Measurements from ENCODE around the gene VAC14. TPM values are rescaled to one million over a fixed set of nuclear protein-coding genes. Genes with fewer than 3 reads are reported as not detected.

The VAC14 gene
- polyA plus RNA-seq, 3 donors, result 20.7 to 49.4 (median 31.1) TPM

DNA sequence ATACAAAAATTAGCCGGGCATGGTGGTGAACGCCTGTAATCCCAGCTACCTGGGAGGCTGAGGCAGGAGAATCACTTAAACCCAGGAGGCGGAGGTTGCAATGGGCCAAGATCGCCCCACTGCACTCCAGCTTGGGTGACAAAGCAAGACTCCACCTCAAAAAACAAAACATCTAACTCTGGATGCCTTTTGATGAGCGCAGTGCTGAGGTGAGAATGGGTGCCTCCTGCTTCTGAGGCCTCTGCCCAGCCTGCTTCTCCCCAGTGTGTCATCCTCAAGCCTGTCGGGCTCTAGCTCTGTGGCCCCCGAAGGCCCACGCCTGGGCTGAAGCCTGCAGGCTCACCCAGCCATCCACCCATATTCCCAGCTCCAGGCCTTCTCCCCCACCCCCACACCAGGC lies 104.6 kb downstream of the VAC14 start:
- H2AFZ ChIP-seq (ENCODE audit: insufficient read depth, low read depth, low read length, poor library complexity, severe bottlenecking), result no peak overlapping the region
- no peak overlapping the region for H3K4me3 ChIP-seq (replicated peaks in 1 of 3; ENCODE audit: low read depth in 2 of 3, low read length in 3 of 3)
- H4K20me1 ChIP-seq (ENCODE audit: insufficient read depth, low read length), result peaks cover 6% of the 10 kb centered on the region
- no peaks in the 10 kb centered on the region for H3K79me2 ChIP-seq (ENCODE audit: insufficient read depth, low read length)
- Mint-ChIP-seq H3K4me3 (no peak overlapping the region), H3K27ac (no peak overlapping the region), H3K9me3 (peaks cover 0 to 1% (median 0%) of the 10 kb centered on the region in 7 donors), H3K27me3 (ENCODE audit: low read depth in 3 of 3) (peaks cover 0 to 1% (median 0%) of the 10 kb centered on the region in 3 donors), H3K4me1 (peaks cover 25% of the 10 kb centered on the region), H3K36me3 (peaks cover 31 to 64% of the 10 kb centered on the region in 2 donors)
- intact Hi-C loops (cut with micrococcal nuclease), result no loop called here
- H3K36me3 ChIP-seq (replicated peaks in 1 of 2; ENCODE audit: control insufficient read depth in 1 of 2, insufficient read depth in 2 of 2, low read length in 2 of 2), result peaks cover 38 to 65% of the 10 kb centered on the region in 2 donors
- peaks cover 15 to 18% of the 10 kb centered on the region in 2 donors for H3K4me1 ChIP-seq (ENCODE audit: control insufficient read depth in 1 of 2, insufficient read depth in 2 of 2, low read length in 2 of 2)
- H3K9me3 ChIP-seq (replicated peaks in 1 of 2; ENCODE audit: control insufficient read depth in 1 of 2, insufficient read depth in 1 of 2, low read length in 2 of 2), result no peaks in the 10 kb centered on the region
- 98% methylated on average over 4 of the region's 8 CpGs for WGBS (ENCODE audit: insufficient coverage)
- no peak for DNase-seq
- no peak overlapping the region for H3K4me2 ChIP-seq (replicated peaks; ENCODE audit: extremely low read depth, low read length, poor library complexity, severe bottlenecking)
- no peaks in the 10 kb centered on the region for H3K27me3 ChIP-seq (ENCODE audit: control insufficient read depth in 2 of 2, insufficient read depth in 2 of 2, low read length in 2 of 2)
- TF ChIP-seq, protein P1, sequence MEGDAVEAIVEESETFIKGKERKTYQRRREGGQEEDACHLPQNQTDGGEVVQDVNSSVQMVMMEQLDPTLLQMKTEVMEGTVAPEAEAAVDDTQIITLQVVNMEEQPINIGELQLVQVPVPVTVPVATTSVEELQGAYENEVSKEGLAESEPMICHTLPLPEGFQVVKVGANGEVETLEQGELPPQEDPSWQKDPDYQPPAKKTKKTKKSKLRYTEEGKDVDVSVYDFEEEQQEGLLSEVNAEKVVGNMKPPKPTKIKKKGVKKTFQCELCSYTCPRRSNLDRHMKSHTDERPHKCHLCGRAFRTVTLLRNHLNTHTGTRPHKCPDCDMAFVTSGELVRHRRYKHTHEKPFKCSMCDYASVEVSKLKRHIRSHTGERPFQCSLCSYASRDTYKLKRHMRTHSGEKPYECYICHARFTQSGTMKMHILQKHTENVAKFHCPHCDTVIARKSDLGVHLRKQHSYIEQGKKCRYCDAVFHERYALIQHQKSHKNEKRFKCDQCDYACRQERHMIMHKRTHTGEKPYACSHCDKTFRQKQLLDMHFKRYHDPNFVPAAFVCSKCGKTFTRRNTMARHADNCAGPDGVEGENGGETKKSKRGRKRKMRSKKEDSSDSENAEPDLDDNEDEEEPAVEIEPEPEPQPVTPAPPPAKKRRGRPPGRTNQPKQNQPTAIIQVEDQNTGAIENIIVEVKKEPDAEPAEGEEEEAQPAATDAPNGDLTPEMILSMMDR (IDR thresholded peaks at IDR 0.05), result no peak
- H3K9ac ChIP-seq (ENCODE audit: insufficient read depth, low read length, poor library complexity, severe bottlenecking), result no peak overlapping the region
- no peak overlapping the region for H3K27ac ChIP-seq (ENCODE audit: low read depth in 1 of 2, low read length in 2 of 2)

DNA sequence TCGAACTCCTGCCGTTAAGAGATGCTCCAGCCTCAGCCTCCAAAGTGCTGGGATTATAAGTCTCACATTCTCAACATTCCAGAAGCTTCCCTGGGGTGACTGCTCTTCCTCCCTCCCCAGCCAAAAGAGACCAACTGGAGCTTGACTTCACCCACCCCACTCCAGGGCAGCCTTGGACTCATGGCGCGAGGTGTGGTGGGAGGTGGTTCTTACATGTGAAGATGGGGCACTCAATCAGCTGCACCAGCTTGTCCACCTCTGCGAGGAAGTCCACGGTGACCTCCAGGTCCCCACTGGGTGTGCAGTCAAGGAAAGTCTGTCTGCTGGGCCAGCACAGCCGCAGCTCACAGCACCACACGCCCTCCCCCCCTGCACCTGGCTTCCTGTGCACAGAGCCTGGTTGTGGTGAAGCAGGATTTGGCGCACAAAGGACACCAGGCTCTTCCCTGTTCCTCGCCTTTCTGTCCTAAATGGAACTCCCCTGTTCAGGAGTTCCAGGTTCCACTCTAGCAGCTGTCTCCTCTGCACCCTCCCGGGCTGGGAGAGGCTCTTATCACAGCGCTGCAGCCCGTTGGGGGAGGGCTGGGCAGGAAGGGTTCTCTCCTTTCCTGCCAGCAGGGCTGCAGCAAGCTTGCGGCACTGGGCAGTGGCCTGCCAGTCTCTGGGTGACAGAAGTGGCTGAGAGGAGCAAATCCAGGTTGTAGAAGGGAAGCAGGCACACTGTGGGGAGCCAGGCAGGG lies 105.5 kb downstream of the VAC14 start:
- WGBS (ENCODE audit: insufficient coverage), result 41% methylated on average over 6 of the region's 14 CpGs
- peaks cover 32 to 64% of the 10 kb centered on the region in 2 donors for H3K36me3 Mint-ChIP-seq
- Histone ChIP-seq H3K9ac (ENCODE audit: insufficient read depth, low read length, poor library complexity, severe bottlenecking) (no peak overlapping the region), H3K4me3 (replicated peaks in 1 of 3; ENCODE audit: low read depth in 2 of 3, low read length in 3 of 3) (no peak overlapping the region), H3K4me1 (ENCODE audit: control insufficient read depth in 1 of 2, insufficient read depth in 2 of 2, low read length in 2 of 2) (peaks cover 15 to 18% of the 10 kb centered on the region in 2 donors), H3K4me2 (replicated peaks; ENCODE audit: extremely low read depth, low read length, poor library complexity, severe bottlenecking) (no peak overlapping the region), H3K36me3 (replicated peaks in 1 of 2; ENCODE audit: control insufficient read depth in 1 of 2, insufficient read depth in 2 of 2, low read length in 2 of 2) (peaks cover 38 to 71% of the 10 kb centered on the region in 2 donors), H3K27me3 (ENCODE audit: control insufficient read depth in 2 of 2, insufficient read depth in 2 of 2, low read length in 2 of 2) (no peaks in the 10 kb centered on the region), H4K20me1 (ENCODE audit: insufficient read depth, low read length) (peaks cover 6% of the 10 kb centered on the region), H3K79me2 (ENCODE audit: insufficient read depth, low read length) (no peaks in the 10 kb centered on the region), H2AFZ (ENCODE audit: insufficient read depth, low read depth, low read length, poor library complexity, severe bottlenecking) (no peak overlapping the region), H3K9me3 (replicated peaks in 1 of 2; ENCODE audit: control insufficient read depth in 1 of 2, insufficient read depth in 1 of 2, low read length in 2 of 2) (no peaks in the 10 kb centered on the region), H3K27ac (ENCODE audit: low read depth in 1 of 2, low read length in 2 of 2) (no peak overlapping the region)
- TF ChIP-seq, protein P1 (IDR thresholded peaks at IDR 0.05), result no peak
- peak overlapping the region in 1 of 7 donors; percentile 46 for H3K27ac Mint-ChIP-seq
- DNase-seq, result no peak
- peaks cover 17% of the 10 kb centered on the region for H3K4me1 Mint-ChIP-seq
- peaks cover 0 to 1% (median 0%) of the 10 kb centered on the region in 7 donors for H3K9me3 Mint-ChIP-seq
- H3K4me3 Mint-ChIP-seq, result no peak overlapping the region
- intact Hi-C loops (cut with micrococcal nuclease), result no loop called here
- peaks cover 0 to 1% (median 0%) of the 10 kb centered on the region in 3 donors for H3K27me3 Mint-ChIP-seq (ENCODE audit: low read depth in 3 of 3)
